Measurements from ENCODE around the gene ZSWIM4. TPM values are rescaled to one million over a fixed set of nuclear protein-coding genes. Genes with fewer than 3 reads are reported as not detected.
A peak's percentile ranks its signal among the peaks of the same experiment; 100 is the strongest.

Gene ZSWIM4
- total and polyA plus RNA-seq, 10 of the 15 experiments (the other 5 are each of a cell fraction or from before 2014, with no cell fraction given): 0.73 to 11.1 (median 1.8) TPM; not detected in 2

GRCh38 chr19:13841962-13842290 lies 46.7 kb downstream of the ZSWIM4 start:
- WGBS (ENCODE audit: insufficient coverage, insufficient replicate concordance, low lambda C conversion rate, missing lambda C conversion rate): 3% methylated on average over 9 of the region's 11 CpGs
- ATAC-seq: no peak
- no peak for FAIRE-seq
- Histone ChIP-seq H3K9ac (ENCODE audit: control insufficient read depth, insufficient read depth, low read length) (peak overlapping the region; percentile 94), H3K27me3 (replicated peaks in 1 of 2; ENCODE audit: control insufficient read depth in 2 of 2, insufficient read depth in 2 of 2, low read length in 1 of 2) (no peaks in the 10 kb centered on the region), H3K4me3 (peak overlapping the region; percentile 92), H3K4me2 (ENCODE audit: control insufficient read depth, insufficient read depth) (peak overlapping the region; percentile 99), H3K4me1 (ENCODE audit: control insufficient read depth, insufficient read depth, low read length) (peaks cover 56% of the 10 kb centered on the region), H3K79me2 (ENCODE audit: control insufficient read depth, insufficient read depth, low read length) (peaks cover 54% of the 10 kb centered on the region), H2AFZ (ENCODE audit: control insufficient read depth, low read depth, low read length) (no peak overlapping the region), H3K27ac (ENCODE audit: control insufficient read depth, insufficient read depth) (peak overlapping the region; percentile 96), H3K36me3 (ENCODE audit: control insufficient read depth in 2 of 2, insufficient read depth in 2 of 2, low read length in 1 of 2) (no peaks in the 10 kb centered on the region), H3K9me3 (replicated peaks; ENCODE audit: control insufficient read depth, insufficient read depth, low read length) (no peaks in the 10 kb centered on the region), H4K20me1 (ENCODE audit: control insufficient read depth, insufficient read depth) (no peaks in the 10 kb centered on the region)
- POLR2A ChIA-PET: interaction anchor here (0.5 to 7.5 kb wide), 4 partner anchors 20 to 952 kb away, joined by 3 to 85 read pairs (median 6); no protein-coding TSS in a partner anchor
- RAD21 ChIA-PET (ENCODE audit: unreplicated experiment): interaction anchor here (1.2 to 4.9 kb wide), 2 partner anchors 21 to 38 kb away, joined by 3 to 68 read pairs; no protein-coding TSS in a partner anchor
- in situ Hi-C loops (cut with MboI): loop anchor here (10.0 kb wide), 1 partner anchor 687 kb away; the partner anchor contains the start of genes IER2 and STX10
- TF ChIP-seq SIN3A (IDR thresholded peaks at IDR 0.05; ENCODE audit: low read depth, low read length) (no peak), MEF2B (IDR thresholded peaks at IDR 0.05; ENCODE audit: partially characterized antibody, poor library complexity, severe bottlenecking) (no peak)
- DNase-seq (ENCODE audit: low read depth, low spot score): no peak
- TSS peak; percentile 71 for BruUV-seq (replicated peaks)
- SMC1A ChIA-PET (ENCODE audit: uncharacterized antibody, unreplicated experiment): interaction anchor here (0.7 to 4.2 kb wide), 3 partner anchors 20 to 46 kb away, joined by 3 to 37 read pairs (median 4); no protein-coding TSS in a partner anchor
- intact Hi-C loops (cut with micrococcal nuclease; ENCODE audit: unreplicated experiment): loop anchor here (10.0 kb wide), 1 partner anchor 687 kb away; the partner anchor contains the start of genes IER2 and STX10
- CTCF ChIA-PET: interaction anchor here (0.8 to 7.1 kb wide), 2 partner anchors 20 to 45 kb away, joined by 3 to 51 read pairs; no protein-coding TSS in a partner anchor

GRCh38 chr19:13842291-13843103 lies 47.3 kb downstream of the ZSWIM4 start:
- ChIA-PET SMC1A (ENCODE audit: uncharacterized antibody, unreplicated experiment) (interaction anchor here (0.7 to 4.2 kb wide), 3 partner anchors 20 to 46 kb away, joined by 3 to 37 read pairs (median 4); no protein-coding TSS in a partner anchor), RAD21 (ENCODE audit: unreplicated experiment) (interaction anchor here (1.2 to 4.9 kb wide), 2 partner anchors 20 to 38 kb away, joined by 3 to 68 read pairs; no protein-coding TSS in a partner anchor), POLR2A (interaction anchor here (0.5 to 7.5 kb wide), 4 partner anchors 19 to 952 kb away, joined by 3 to 85 read pairs (median 6); no protein-coding TSS in a partner anchor), CTCF (interaction anchor here (7.1 kb wide), 1 partner anchor 20 kb away, joined by 51 read pairs; no protein-coding TSS in a partner anchor)
- WGBS (ENCODE audit: insufficient coverage, insufficient replicate concordance, low lambda C conversion rate, missing lambda C conversion rate): 1% methylated on average over 20 of the region's 95 CpGs
- H3K4me3 ChIP-seq: peak overlapping the region; percentile 92
- H3K79me2 ChIP-seq (ENCODE audit: control insufficient read depth, insufficient read depth, low read length): peaks cover 49% of the 10 kb centered on the region
- FAIRE-seq: no peak
- ATAC-seq: peak; percentile 0
- peaks cover 55% of the 10 kb centered on the region for H3K4me1 ChIP-seq (ENCODE audit: control insufficient read depth, insufficient read depth, low read length)
- BruUV-seq (replicated peaks): no TSS peak
- peak overlapping the region; percentile 73 for H2AFZ ChIP-seq (ENCODE audit: control insufficient read depth, low read depth, low read length)
- H3K4me2 ChIP-seq (ENCODE audit: control insufficient read depth, insufficient read depth): peak overlapping the region; percentile 99
- peak overlapping the region; percentile 94 for H3K9ac ChIP-seq (ENCODE audit: control insufficient read depth, insufficient read depth, low read length)
- DNase-seq (ENCODE audit: low read depth, low spot score): no peak
- peak overlapping the region; percentile 96 for H3K27ac ChIP-seq (ENCODE audit: control insufficient read depth, insufficient read depth)
- intact Hi-C loops (cut with micrococcal nuclease; ENCODE audit: unreplicated experiment) (loop anchor here (10.0 kb wide), 1 partner anchor 688 kb away; the partner anchor contains the start of genes IER2 and STX10), in situ Hi-C loops (cut with MboI) (loop anchor here (10.0 kb wide), 1 partner anchor 688 kb away; the partner anchor contains the start of genes IER2 and STX10)
- H3K27me3 ChIP-seq (replicated peaks in 1 of 2; ENCODE audit: control insufficient read depth in 2 of 2, insufficient read depth in 2 of 2, low read length in 1 of 2): no peaks in the 10 kb centered on the region
- no peaks in the 10 kb centered on the region for H3K36me3 ChIP-seq (ENCODE audit: control insufficient read depth in 2 of 2, insufficient read depth in 2 of 2, low read length in 1 of 2)
- H3K9me3 ChIP-seq (replicated peaks; ENCODE audit: control insufficient read depth, insufficient read depth, low read length): no peaks in the 10 kb centered on the region
- no peaks in the 10 kb centered on the region for H4K20me1 ChIP-seq (ENCODE audit: control insufficient read depth, insufficient read depth)
- TF ChIP-seq GABPA (IDR thresholded peaks at IDR 0.05; ENCODE audit: low read depth) (no peak), E2F4 (IDR thresholded peaks at IDR 0.05; ENCODE audit: low read depth, low read length) (no peak), TBL1XR1 (IDR thresholded peaks at IDR 0.05; ENCODE audit: low read depth, low read length) (peak; percentile 0; the same call in 1 of the 2 replicates), CTCF (IDR thresholded peaks at IDR 0.05 in 2 of 3, conservative IDR thresholded peaks at IDR 0.05 in 1 of 3; ENCODE audit: control insufficient read depth in 2 of 3, extremely low read depth in 1 of 3, insufficient read depth in 1 of 3, low read depth in 3 of 3, low read length in 3 of 3) (peak in 2 of 3 experiments; percentile 11 to 21; a peak in 1 of 6 replicates), HDGF (IDR thresholded peaks at IDR 0.05) (no peak), FOXM1 (IDR thresholded peaks at IDR 0.05; ENCODE audit: low read depth, low read length) (no peak), NFIC (IDR thresholded peaks at IDR 0.05; ENCODE audit: low read depth, low read length) (no peak), SUZ12 (IDR thresholded peaks at IDR 0.05; ENCODE audit: unreplicated experiment) (no peak), FOXK2 (IDR thresholded peaks at IDR 0.05) (no peak)

Measured in GM12878 (cell line).